Ectodermal cell (in vitro differentiated cells): Measurements from ENCODE around the gene PARD3B.

ENCODE experiments used
- H3K27ac ChIP-seq: 2 replicates; pipeline ENCODE4 v1.7.0; 2013; ENCODE audit warnings: mild to moderate bottlenecking, low read depth, low read length; ENCODE audit not compliant: insufficient read depth, poor library complexity, severe bottlenecking
- H3K27me3 ChIP-seq: 2 replicates; pipeline ENCODE4 v1.7.0; 2013; ENCODE audit warnings: mild to moderate bottlenecking, low read length; ENCODE audit not compliant: insufficient read depth, control insufficient read depth, poor library complexity, severe bottlenecking
- H3K36me3 ChIP-seq: one replicate; pipeline ENCODE4 v1.7.0; 2013; ENCODE audit warnings: low read length; ENCODE audit not compliant: control insufficient read depth, insufficient read depth
- H3K4me1 ChIP-seq: one replicate; pipeline ENCODE4 v1.7.0; 2013; ENCODE audit warnings: low read length; ENCODE audit not compliant: control insufficient read depth, insufficient read depth
- H3K4me3 ChIP-seq: 2 replicates; pipeline ENCODE4 v1.7.0; 2013; ENCODE audit warnings: low read depth, low read length, control low read depth; ENCODE audit not compliant: insufficient read depth
- H3K9me3 ChIP-seq: 2 replicates; pipeline ENCODE4 v1.7.0; 2013; ENCODE audit warnings: mild to moderate bottlenecking, low read length, moderate library complexity; ENCODE audit not compliant: control insufficient read depth
- WGBS, 2 experiments: methylation state at CpG; one replicate each; pipeline ENCODE4 v1.1.7; 2013; ENCODE audit warnings: missing lambda C conversion rate in 2 of 2; 5-methylcytosine and 5-hydroxymethylcytosine counted together

PARD3B gene

DNA sequence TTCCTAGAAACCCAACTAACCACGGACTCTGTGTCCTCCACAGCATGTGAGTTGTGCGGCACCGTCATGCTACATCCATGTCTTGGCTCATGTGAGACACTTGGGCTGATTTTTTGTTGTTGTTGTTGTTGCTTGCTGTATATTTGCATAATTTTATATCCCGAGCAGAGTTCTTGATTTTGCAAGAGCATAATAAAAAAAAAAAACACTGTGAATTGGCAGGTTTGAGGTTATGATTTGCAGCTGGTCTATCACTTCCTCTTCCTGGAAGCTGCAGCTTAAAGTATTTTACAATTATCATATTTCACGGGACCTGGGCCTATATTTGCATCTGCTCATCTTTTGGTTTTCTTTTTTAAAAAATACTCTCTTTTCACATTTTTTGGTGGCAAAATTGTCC, 994.8 kb downstream of the PARD3B start:
- H3K27me3 ChIP-seq: no peaks in the 10 kb centered on the region
- 93 to 95% methylated on average over 5 of the region's 5 CpGs for WGBS, 2 experiments

DNA sequence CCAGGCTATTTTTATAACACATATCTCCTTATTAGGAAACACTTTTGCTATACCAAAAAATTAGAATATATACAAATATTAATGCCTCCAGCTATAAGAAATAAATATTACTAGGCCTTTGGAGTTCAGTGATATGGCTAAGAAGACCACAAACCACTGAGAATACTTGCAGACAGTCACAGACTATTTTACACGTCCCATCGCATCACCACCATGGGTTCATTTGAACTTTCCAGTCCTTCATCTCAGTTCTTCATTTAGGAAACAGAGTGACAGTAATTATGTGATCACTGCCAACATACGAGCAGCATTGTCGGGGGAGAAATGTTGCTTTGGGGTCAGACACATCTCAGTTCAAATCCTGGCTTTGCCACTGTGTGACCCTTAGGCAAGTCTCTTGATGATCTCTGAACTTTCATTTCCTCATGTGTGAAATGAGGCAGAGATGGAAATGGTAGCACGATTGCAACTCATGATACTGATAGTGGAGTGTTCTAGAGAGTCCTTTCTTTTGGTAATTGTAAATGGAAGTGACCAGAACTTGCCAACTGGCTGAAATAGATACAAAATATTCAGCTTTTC, 998.1 kb downstream of the PARD3B start:
- no peaks in the 10 kb centered on the region for H3K36me3 ChIP-seq
- H3K27me3 ChIP-seq: no peaks in the 10 kb centered on the region
- H3K27ac ChIP-seq: no peak overlapping the region
- no peak overlapping the region for H3K4me3 ChIP-seq
- no peaks in the 10 kb centered on the region for H3K9me3 ChIP-seq
- H3K4me1 ChIP-seq: peaks cover 8% of the 10 kb centered on the region
- WGBS, 2 experiments: 94 to 95% methylated on average over 5 of the region's 5 CpGs

More for the DNA sequence above, 994.8 kb downstream of the PARD3B start:
- Histone ChIP-seq H3K36me3 (no peaks in the 10 kb centered on the region), H3K4me3 (no peak overlapping the region), H3K9me3 (no peaks in the 10 kb centered on the region), H3K4me1 (no peaks in the 10 kb centered on the region), H3K27ac (no peak overlapping the region)

DNA sequence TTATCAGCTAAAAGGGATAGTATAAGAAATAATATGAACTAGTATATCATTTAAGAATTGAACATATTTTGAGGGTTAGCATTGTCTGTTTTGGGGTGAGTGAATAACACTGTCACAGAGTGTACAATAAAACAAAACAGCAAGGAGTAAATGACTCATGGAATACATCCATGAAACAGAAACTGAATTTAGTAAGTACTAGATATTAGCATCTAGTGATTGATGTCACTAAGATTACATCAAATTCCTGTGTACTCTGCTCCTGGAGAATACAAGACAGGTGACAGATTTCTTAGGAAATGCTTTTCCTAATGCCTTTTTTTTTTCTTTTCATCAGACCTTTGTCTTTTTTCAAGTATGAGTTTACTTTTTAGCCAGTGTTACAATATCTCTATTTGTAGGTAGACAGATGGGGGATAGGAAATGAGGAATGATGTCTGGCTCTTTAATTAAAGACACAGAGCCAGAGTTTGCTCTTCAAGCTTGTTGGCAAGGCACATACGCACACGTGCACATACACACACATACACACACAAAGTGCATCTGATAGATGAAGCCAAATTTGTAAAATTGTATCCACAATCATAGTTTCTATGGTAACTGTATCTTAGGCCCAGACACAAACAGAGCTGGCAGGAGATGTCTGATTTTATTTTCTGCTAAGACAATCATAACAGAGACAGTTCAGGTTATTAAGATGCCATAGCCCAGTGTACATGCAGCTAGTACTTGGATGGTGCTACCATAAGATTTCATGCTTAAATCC, 998.8 kb downstream of the PARD3B start:
- Histone ChIP-seq H3K27ac (no peak overlapping the region), H3K4me3 (no peak overlapping the region)
- 83 to 90% methylated on average over 2 of the region's 2 CpGs for WGBS, 2 experiments

DNA sequence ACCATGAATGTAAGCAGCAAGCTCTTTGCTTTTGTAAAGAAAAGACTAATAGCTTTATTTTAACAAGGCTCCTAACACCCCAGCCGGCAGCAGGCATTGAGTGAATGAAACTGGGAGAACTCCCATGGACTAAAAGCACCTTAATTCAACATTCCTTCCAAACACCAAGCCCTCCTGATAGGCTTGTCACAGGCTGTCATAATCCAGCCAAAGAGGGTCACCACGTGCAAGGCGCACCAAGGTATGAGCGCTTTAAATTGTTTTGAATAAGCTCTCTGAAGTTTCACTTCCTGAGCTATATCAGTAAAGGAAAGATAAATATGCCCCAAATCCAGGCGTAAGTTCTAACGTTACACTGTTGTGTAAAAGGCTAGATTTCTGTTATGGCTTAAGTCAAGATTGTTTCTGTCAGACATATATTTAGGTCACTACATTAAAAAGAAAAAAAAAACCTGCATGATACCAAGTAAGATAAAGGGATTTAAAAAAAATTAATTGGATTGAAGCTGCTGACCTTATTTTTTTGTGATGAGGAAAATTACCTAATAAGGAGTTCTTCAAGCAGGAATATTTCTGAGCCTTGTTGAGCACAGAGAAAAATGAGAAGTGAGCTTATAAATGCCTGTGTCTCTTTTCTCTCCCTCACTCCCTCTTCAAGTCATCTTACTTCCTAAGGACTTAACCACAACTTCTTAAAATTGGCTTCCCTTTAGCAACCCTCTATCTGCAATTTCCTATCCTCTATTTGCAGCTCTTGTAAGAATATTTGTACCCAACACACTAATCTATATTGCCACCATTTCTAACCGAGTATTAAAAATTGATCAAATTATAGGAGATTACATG, 1000.9 kb downstream of the PARD3B start:
- Histone ChIP-seq H3K36me3 (no peaks in the 10 kb centered on the region), H3K4me1 (peaks cover 8% of the 10 kb centered on the region), H3K27ac (no peak overlapping the region), H3K27me3 (no peaks in the 10 kb centered on the region), H3K9me3 (no peaks in the 10 kb centered on the region), H3K4me3 (no peak overlapping the region)
- 51 to 59% methylated on average over 4 to 6 of the region's 7 CpGs for WGBS, 2 experiments

More for the DNA sequence above, 998.8 kb downstream of the PARD3B start:
- peaks cover 8% of the 10 kb centered on the region for H3K4me1 ChIP-seq
- H3K27me3 ChIP-seq: no peaks in the 10 kb centered on the region
- no peaks in the 10 kb centered on the region for H3K9me3 ChIP-seq
- no peaks in the 10 kb centered on the region for H3K36me3 ChIP-seq

DNA sequence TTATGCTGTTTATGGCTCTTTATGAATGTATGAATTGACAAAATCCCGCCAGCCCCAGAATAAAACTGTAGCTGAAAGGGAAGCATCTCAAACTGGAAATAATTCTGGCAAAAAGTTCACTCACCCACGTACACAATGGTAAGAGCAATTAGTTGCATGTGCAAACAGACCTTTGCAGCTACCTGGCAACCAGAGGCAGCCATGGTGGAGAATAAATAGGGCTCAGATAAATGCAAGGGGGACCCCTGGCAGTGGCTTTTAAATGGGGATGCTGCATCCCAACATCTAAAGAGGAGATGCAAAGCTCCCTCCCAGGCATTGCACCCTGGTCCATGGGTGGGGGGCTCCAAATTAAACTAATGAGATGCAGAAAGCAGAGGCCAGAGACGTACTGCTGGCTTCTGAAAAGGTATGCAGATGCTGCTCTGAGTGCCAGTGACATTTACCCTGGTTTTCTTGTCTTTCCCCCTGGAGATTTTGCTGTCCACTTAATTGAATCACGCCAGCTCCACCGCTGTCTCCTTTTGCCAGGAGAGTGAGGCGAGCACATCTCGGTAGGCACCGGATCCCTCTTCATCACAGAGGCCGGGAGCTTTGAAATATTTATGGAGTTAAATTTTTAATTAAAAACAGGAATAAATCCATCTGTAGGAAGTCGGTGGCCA, 1010.4 kb downstream of the PARD3B start:
- Histone ChIP-seq H3K27me3 (no peaks in the 10 kb centered on the region), H3K9me3 (no peaks in the 10 kb centered on the region), H3K27ac (no peak overlapping the region), H3K4me3 (no peak overlapping the region), H3K4me1 (no peaks in the 10 kb centered on the region), H3K36me3 (no peaks in the 10 kb centered on the region)
- WGBS, 2 experiments: 81 to 86% methylated on average over 10 of the region's 10 CpGs

DNA sequence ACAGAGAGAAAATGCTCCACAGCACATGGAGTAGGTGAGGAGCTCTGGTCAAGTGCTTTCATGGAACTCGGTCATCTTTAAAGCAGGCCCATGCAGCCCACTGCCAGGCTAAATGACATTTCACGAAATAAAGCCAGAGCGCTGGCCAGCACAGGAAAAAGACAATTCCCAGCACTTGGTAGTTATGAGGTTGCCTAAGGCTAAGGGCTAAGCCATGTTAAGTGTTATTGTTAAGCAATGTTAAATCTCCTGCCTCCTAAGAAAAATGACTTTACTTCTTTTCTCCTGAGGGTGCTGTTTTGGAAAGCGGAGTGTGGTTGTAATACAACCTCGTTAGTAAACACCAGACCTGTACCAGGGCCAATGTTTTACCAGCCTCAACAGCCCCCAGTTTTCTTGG, 1011.1 kb downstream of the PARD3B start:
- H3K36me3 ChIP-seq: no peaks in the 10 kb centered on the region
- no peak overlapping the region for H3K27ac ChIP-seq
- H3K27me3 ChIP-seq: no peaks in the 10 kb centered on the region
- no peak overlapping the region for H3K4me3 ChIP-seq
- H3K9me3 ChIP-seq: no peaks in the 10 kb centered on the region
- no peaks in the 10 kb centered on the region for H3K4me1 ChIP-seq
- WGBS, 2 experiments: 89% methylated on average over 5 of the region's 5 CpGs

DNA sequence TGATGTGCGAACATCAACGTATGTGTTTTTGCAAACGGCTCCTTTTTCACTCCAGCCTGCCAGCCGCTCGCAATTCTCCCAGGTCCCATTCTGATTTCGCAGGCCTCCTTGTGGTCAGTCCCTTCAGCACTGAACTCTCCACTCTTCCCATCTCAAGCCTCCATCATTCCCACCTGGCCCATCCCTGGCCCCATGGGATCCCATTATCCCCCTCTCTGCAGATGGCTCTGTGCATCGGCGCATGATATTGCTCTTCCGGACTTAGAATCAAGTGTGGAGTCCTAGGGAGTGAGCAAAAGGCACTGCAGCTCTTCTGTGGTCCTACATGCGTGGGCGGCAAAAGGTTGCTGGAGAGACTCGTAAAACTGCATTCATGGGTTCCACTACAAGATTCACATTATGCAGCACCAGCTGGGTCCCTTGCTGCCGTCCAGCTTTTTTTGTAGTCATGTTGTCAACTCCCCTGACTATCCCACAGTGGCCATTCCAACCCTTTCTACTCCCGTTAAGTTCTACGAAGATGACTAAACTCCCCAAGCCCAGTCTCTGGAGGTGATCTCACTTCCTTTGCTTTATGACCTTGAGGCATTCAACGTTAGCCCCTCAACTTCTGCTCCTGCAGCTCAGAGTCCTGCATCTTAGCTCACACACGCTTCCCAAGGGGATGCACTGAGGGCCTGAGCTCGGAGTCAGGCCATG, 1011.7 kb downstream of the PARD3B start:
- Histone ChIP-seq H3K27ac (no peak overlapping the region), H3K36me3 (no peaks in the 10 kb centered on the region), H3K4me3 (no peak overlapping the region), H3K9me3 (no peaks in the 10 kb centered on the region), H3K4me1 (no peaks in the 10 kb centered on the region), H3K27me3 (no peaks in the 10 kb centered on the region)
- 86 to 89% methylated on average over 18 of the region's 18 CpGs for WGBS, 2 experiments

DNA sequence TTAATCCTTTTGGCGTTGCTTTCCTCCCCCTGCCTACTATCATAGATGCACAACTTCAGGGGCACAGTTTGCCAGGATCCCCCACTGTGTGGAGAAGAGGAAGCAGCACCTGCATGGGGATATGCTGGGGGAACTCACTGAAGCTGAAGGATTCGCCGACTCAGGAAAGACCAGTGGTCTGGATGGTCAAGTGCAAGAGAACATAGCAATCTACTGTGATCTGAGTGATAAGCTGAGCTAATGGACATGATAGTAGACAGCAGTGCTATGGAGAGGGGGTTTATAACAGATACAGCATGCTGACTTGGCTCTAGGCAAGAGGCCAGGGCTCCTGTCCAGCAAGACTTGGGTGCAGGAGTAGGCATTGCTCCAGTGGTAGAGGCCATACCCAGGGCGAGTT, 1012.6 kb downstream of the PARD3B start:
- no peaks in the 10 kb centered on the region for H3K9me3 ChIP-seq
- WGBS, 2 experiments: 93 to 95% methylated on average over 4 of the region's 4 CpGs
- H3K4me3 ChIP-seq: no peak overlapping the region
- H3K27ac ChIP-seq: no peak overlapping the region
- no peaks in the 10 kb centered on the region for H3K36me3 ChIP-seq
- H3K4me1 ChIP-seq: no peaks in the 10 kb centered on the region
- no peaks in the 10 kb centered on the region for H3K27me3 ChIP-seq

DNA sequence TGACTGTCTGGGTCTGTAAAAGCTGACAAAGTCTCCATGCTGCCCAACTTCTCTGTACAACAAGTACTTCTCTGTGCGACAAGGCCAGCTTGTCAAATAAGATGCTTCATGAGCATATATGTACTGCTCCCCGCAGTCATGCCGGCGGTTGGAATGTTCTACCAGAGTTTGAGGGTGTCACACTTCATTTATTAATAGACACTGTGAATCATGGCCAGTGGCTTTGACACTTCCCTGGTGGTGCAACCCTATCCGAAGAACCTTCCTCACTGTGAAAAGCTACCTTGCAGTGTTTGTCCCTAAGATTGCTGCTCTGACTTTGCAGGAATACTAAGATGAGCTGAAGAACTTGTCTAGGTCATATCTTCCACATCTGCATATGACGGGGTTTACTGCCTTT, 1016.2 kb downstream of the PARD3B start:
- Histone ChIP-seq H3K4me3 (no peak overlapping the region), H3K27ac (no peak overlapping the region), H3K4me1 (no peaks in the 10 kb centered on the region), H3K36me3 (no peaks in the 10 kb centered on the region), H3K27me3 (no peaks in the 10 kb centered on the region), H3K9me3 (no peaks in the 10 kb centered on the region)
- 93% methylated on average over 6 of the region's 6 CpGs for WGBS, 2 experiments
